Measurements from ENCODE around the gene AKT3. TPM values are rescaled to one million over a fixed set of nuclear protein-coding genes. Genes with fewer than 3 reads are reported as not detected.

The AKT3 gene
- total and polyA plus RNA-seq, 4 donors = 7.1 to 53.1 (median 23.8) TPM

GRCh38 chr1:243587823-243588560 is 262.1 kb downstream of the AKT3 start:
- 84 to 89% methylated on average over 4 of the region's 4 CpGs for WGBS, 2 donors
- DNase-seq (no peak), ATAC-seq (ENCODE audit: insufficient read depth, low FRiP score) (no peak)
- H3K36me3 ChIP-seq (ENCODE audit: control insufficient read depth in 4 of 4, insufficient read depth in 4 of 4, low read length in 4 of 4) = peaks cover 0 to 4% (median 0%) of the 10 kb centered on the region in 4 donors
- TF ChIP-seq CTCF (IDR thresholded peaks at IDR 0.05; ENCODE audit: control extremely low read depth, extremely low read depth) = no peak
- H3K4me3 ChIP-seq = no peak overlapping the region
- no peak overlapping the region for H3K27ac ChIP-seq (ENCODE audit: low read depth in 1 of 2, low read length in 1 of 2)
- no peaks in the 10 kb centered on the region for H3K27me3 ChIP-seq (ENCODE audit: control insufficient read depth in 3 of 3, insufficient read depth in 3 of 3, low read length in 2 of 3)
- no peaks in the 10 kb centered on the region for H3K4me1 ChIP-seq (ENCODE audit: control insufficient read depth in 5 of 5, insufficient read depth in 5 of 5, low read length in 5 of 5)
- no peak overlapping the region for H3K9ac ChIP-seq (ENCODE audit: insufficient read depth in 1 of 2, low read length in 2 of 2)
- H3K9me3 ChIP-seq (ENCODE audit: control insufficient read depth in 4 of 4, insufficient read depth in 3 of 4, low read length in 3 of 4) = peaks cover 0 to 25% (median 2%) of the 10 kb centered on the region in 4 donors

- ATAC-seq (ENCODE audit: insufficient read depth, low FRiP score) = no peak
- Histone ChIP-seq H3K27me3 (ENCODE audit: control insufficient read depth in 3 of 3, insufficient read depth in 3 of 3, low read length in 2 of 3) (no peaks in the 10 kb centered on the region), H3K36me3 (ENCODE audit: control insufficient read depth in 4 of 4, insufficient read depth in 4 of 4, low read length in 4 of 4) (peaks cover 0 to 4% (median 0%) of the 10 kb centered on the region in 4 donors), H3K27ac (ENCODE audit: low read depth in 1 of 2, low read length in 1 of 2) (no peak overlapping the region), H3K4me3 (no peak overlapping the region), H3K9me3 (ENCODE audit: control insufficient read depth in 4 of 4, insufficient read depth in 3 of 4, low read length in 3 of 4) (peaks cover 0 to 29% (median 5%) of the 10 kb centered on the region in 4 donors), H3K9ac (ENCODE audit: insufficient read depth in 1 of 2, low read length in 2 of 2) (no peak overlapping the region), H3K4me1 (ENCODE audit: control insufficient read depth in 5 of 5, insufficient read depth in 5 of 5, low read length in 5 of 5) (no peaks in the 10 kb centered on the region)
- DNase-seq = no peak
- TF ChIP-seq CTCF (IDR thresholded peaks at IDR 0.05; ENCODE audit: control extremely low read depth, extremely low read depth) = no peak
- WGBS, 2 donors = 94 to 96% methylated on average over 12 of the region's 12 CpGs
Measured at GRCh38 chr1:243587285-243587684, 262.8 kb downstream of the AKT3 start.

GRCh38 chr1:243585982-243586381 is 264.1 kb downstream of the AKT3 start:
- Histone ChIP-seq H3K4me3 (no peak overlapping the region), H3K4me1 (ENCODE audit: control insufficient read depth in 5 of 5, insufficient read depth in 5 of 5, low read length in 5 of 5) (peaks cover 0 to under 1% (median 0%) of the 10 kb centered on the region in 5 donors), H3K27ac (ENCODE audit: low read depth in 1 of 2, low read length in 1 of 2) (no peak overlapping the region), H3K36me3 (ENCODE audit: control insufficient read depth in 4 of 4, insufficient read depth in 4 of 4, low read length in 4 of 4) (peaks cover 0 to 4% (median 0%) of the 10 kb centered on the region in 4 donors), H3K9me3 (ENCODE audit: control insufficient read depth in 4 of 4, insufficient read depth in 3 of 4, low read length in 3 of 4) (peaks cover 3 to 29% (median 8%) of the 10 kb centered on the region in 4 donors), H3K27me3 (ENCODE audit: control insufficient read depth in 3 of 3, insufficient read depth in 3 of 3, low read length in 2 of 3) (no peaks in the 10 kb centered on the region), H3K9ac (ENCODE audit: insufficient read depth in 1 of 2, low read length in 2 of 2) (no peak overlapping the region)
- DNase-seq (no peak), ATAC-seq (ENCODE audit: insufficient read depth, low FRiP score) (no peak)
- WGBS, 2 donors = 92 to 97% methylated on average over 1 of the region's 1 CpG
- TF ChIP-seq CTCF (IDR thresholded peaks at IDR 0.05; ENCODE audit: control extremely low read depth, extremely low read depth) = no peak
